ENCODE data around the gene ITGAD.
"Not testable (repeated sequence)": the region's sequence is repeated elsewhere in the genome, so short reads cannot be mapped to it uniquely, and the experiment has no call there.

The ITGAD gene

DNA sequence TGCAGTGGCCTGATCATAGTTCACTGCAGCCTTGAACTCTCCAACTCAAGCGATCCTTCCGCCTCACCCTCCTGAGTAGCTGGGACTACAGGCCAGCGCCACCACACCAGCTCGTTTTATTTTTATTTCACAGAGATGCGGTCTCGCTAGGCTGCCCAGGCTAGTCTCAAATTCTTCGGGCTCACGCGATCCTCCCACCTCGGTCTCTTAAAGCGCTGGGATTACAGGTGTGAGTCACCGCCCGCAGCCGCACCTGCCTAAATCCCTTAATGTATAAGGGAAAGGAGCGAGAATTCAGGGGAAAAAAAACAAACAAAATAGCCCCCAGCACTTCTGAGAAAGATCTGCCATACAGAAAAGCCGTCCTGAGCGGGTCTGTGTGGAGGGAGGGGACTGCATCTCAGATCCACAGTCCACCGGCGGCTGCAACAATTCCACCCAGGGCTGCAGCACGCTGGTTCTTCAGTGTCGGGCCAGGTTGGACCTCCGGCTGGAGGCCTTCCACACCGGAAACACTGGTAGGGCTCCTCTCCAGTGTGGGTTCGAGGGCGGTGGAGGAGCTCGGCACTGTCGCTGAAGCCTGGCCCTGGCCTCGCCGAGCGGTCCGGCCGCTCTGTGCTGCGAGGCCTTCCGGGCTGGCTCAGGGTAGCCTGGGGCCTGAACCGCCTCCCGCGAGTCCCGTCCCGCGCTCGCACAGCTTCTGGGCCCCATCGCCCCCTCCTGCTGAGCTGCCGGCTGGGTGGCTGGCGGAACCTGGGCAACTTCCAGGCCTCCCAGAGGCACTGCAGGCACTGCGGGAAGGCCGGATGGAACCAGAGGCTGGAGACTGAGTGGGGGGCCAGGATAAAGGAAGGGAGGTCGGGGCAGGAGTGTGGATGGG is 42.4 kb downstream of the ITGAD start:
- DNase-seq, result no peak

DNA sequence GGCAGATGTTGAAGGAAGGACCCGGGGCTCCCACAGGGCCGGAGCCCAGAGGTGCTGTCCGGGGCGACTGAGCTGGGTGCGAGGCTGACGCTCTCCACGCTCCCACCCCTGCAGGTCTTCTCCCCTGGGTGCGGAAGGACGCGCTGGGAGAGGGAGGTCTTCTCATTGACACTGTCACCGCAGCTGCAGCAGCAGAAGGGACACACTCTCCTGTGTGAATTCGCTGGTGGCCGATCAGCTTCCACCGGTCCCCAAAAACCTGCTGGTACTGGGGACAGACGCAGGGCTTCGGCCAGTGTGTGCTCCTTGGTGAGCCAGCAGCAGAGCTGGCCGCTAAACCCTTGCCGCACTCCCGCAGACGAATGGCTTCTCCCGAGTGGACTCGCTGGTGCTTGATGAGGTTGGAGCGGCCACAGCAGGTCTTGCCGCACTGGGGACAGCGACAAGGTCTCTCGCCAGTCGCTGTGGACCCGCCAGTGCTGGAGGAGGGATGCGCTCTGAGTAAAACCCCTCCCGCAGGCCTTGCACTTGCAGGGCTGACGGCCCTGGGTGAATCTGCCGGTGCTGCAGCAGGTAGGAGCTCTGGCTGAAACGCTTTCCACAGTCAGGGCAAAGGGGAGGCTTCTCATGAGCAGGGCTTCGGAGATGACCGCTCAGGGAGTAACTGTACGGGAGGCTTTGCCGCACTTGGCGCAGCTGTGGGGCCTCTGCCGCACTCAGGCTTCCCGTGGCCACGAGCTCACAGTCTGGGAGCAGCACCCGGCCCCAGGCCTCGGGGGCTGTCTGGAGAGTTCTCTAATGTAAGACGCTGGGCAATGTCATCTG is 43.3 kb downstream of the ITGAD start:
- no peak for DNase-seq

DNA sequence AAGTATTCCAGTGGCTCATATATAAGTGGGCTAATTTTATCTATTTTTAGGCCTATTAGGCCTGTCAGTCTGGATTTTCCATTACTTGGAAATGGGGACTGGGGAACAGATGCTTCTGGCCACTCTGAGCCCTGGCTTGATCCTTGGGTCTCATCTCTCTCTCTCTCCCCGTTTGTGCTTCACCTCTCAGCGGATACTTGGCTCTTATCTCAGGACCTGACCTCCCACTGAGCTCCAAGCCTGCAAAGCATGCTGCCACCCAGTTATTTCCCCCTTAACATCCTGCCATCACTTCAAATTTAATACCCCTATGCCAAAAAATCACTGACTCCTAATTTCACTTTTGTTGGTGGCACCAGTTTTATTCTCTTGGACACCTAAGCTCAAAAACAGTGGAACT is 45.3 kb downstream of the ITGAD start:
- no peak for DNase-seq

DNA sequence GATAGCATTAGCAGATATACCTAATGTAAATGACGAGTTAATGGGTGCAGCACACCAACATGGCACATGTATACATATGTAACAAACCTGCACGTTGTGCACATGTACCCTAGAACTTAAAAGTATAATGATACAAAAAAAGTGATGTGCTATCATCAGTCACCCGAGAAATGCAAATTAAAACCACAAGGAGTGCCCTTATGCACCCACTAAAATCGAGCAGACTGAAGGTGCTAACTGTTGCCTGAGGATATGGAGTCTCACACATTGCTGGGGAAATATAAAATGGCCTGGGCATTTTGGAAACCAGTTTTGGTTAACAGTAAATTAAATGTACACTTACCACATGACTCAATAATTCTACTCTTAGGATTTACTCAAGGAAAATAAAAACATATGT is 45.9 kb downstream of the ITGAD start:
- DNase-seq, result not testable (repeated sequence)

DNA sequence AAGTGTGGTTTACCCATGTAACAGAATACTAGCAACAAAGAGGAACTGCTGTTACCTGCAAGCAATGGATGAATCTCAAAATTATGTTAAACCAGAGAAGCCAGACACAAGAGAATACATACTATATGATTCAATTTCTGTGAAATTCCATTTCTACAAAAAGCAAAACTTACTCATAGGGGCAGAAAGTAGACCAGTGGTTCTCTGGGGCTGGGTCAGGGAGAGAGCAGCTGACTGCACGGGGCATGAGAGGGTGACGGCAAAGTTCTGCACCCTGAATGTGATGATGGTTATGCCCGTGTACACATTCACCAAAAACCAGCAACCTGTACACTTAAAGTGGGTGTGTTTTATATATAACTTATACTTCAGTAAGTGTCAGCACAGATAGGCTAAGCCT is 46.4 kb downstream of the ITGAD start:
- no peak for DNase-seq

DNA sequence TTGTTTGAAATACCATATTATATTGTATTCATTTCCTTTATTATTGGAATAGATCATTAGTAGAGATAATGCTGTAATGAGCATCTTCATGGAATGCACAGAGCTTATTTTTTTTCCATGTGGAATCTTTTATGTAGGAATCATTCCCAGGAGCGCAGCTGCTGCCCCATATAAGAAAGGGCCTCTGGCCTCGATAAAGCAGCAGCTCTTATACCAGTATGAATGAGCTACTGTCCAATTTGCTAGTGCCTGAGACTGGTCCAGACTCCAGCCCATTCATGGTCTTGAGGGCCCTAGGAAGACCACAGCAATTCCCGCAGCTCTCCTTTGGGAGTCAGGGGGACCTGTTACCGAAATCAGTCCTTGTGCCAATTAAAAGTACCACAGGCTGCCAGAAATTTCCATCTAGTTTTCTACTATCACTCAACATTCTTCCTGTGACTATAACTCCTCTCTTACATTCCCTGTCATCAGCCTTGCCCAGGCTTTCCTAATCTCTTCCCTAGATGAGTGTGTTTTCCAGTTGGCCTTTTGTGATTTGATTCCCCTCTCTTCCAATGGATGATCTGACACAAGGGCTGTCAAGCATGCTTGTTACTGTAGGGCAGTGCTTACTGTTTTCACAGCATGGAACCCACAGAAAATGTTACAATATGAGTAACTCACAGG is 47.5 kb downstream of the ITGAD start:
- no peak for DNase-seq

DNA sequence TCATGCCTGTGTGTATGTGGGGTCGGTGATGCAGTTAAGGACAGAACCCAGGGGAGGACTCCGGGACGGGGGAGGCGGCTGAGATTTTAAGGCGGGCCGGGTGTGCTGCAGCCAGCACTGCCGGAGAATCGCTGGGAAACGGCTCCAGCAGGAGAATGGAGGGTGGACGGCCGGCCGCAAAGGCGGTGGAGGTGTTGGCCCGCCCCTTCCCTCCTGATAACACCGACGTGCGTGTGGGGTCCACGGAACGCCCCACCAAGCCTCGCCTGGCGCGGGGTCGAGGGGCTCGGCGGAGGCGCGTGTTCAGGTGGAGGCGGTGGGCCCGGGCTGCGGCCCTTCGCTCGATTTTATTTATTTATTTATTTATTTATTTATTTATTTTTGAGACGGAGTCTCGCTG is 48.8 kb downstream of the ITGAD start:
- no peak for DNase-seq

DNA sequence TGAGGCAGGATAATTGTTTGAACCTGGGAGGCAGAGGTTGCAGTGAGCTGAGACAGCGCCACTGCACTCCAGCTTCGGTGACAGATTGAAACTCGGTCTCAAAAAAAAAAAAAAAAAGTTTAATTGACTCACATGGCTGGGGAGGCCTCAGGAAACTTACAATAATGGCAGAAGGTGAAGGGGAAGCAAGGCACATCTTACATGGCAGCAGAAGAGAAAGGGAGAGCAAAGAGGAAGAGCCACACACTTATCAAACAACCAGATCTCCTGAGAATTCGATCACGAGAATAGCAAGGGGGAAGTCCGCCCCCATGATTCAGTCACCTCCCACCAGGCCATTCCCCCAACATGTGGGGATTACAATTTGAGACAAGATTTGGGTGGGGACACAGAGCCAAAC is 52.8 kb downstream of the ITGAD start:
- not testable (repeated sequence) for DNase-seq

DNA sequence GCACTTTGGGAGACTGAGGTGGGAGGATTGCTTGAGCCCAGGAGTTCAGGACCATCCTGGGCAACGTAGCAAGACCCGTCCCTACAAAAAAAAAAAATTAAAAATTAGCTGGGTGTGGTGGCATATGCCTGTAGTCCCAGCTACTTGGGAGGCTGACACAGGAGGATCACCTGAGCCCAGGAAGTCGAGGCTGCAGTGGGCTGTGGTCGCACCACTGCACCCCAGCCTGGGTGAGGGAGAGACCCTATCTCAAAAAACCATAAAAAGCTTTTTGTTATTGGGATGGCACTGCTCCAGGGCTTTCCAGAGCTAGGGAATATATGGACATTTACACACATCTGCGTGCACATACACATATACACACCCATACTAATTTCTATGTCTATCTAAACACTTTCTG is 58.1 kb downstream of the ITGAD start:
- no peak for DNase-seq

DNA sequence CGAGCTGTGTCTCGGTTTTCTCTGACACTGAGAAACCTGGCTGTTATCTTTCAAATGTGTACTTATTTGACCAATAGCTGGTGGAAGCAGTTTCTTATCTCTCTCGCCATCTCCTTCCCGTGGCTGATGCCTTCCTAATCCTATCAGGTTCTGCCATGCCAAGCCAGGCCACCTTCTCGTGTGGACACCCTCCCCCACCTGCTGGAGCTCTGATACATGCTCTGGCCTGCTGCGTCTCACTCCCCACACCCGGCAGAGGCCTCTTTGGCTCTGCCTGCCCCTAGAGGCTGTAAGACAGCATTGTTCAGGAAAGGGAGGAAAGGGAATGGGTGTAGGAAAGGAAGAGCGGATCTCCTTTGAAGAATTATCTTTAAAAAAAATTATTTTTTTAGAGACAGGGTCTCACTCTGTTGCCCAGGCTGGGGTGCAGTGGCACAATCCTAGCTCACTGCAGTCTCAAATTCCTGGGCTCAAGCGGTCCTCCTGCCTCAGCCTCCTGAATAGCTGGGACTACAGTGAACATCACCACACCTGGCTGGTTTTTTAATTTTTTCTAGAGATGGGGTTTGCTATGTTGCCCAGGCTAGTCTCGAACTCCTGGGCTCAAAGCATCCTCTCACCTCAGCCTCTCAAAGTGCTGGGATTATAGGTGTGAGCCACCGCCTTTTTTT is 58.7 kb downstream of the ITGAD start:
- DNase-seq, result no peak

DNA sequence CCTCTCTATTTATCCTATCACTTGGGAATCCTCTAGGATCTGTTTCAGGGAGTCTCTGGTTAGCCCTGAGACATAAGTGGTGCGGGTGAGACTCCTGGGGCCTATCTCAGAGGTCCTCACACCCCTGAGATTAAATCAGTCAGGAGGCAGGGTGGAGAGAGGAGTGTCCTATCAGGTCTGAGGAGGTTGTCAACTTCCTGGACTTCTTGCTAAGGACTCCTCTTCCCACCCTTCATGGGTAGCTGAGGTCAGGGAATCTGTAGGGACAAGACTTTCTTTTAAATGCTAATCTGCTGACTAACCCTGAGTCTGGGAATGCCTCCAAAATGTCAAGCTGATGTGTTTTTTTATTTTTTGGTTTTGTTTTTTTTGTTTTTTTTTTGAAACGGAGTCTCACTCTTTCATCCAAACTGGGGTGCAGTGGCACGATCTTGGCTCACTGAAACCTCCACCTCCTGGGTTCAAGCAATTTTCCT is 59.5 kb downstream of the ITGAD start:
- no peak for DNase-seq

DNA sequence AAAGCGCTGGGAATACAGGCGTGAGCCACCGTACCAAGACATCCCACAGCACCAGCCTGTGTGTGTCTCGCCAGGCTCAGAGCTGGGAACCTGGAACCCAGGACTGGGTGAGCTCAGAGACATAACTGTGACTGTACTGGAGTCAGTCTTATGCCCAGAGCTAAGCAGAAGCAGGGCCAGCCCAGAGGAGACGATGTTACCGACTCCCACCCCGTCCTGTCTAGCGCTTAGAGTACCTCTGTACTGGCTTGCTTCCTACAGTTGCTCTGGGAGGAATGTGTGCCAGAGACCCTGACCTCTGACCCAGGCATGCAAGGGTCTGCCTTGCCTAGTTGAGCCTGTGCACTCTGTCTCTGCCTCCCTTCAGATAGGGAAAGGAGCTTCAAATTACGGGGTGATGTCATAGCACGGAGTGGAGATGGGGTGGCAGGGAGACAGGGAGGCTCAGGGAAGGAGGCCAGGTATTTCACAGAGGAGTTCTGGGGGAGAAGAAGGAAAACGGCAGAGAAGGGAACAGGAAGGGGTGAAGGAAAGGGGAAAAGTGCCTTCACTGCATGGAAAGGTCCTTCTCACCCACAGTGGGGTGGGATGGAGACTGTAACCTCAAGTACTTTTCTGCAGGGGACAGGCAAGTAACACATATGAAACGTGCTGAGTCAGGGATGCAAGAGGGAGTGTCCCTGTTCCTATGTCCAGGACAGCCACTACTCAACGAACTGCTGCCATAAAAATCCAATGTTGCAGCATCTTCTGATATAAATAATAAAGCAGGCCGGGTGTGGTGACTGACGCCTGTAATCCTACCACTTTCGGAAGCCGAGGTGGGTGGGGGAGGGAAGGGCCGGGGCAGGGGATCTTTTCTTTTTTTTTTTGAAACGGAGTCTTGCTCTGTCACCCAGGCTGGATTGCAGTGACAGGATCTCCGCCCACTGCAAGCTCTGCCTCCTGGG is 60.4 kb downstream of the ITGAD start:
- peak in 1 of 2 donors; percentile 65 for DNase-seq

DNA sequence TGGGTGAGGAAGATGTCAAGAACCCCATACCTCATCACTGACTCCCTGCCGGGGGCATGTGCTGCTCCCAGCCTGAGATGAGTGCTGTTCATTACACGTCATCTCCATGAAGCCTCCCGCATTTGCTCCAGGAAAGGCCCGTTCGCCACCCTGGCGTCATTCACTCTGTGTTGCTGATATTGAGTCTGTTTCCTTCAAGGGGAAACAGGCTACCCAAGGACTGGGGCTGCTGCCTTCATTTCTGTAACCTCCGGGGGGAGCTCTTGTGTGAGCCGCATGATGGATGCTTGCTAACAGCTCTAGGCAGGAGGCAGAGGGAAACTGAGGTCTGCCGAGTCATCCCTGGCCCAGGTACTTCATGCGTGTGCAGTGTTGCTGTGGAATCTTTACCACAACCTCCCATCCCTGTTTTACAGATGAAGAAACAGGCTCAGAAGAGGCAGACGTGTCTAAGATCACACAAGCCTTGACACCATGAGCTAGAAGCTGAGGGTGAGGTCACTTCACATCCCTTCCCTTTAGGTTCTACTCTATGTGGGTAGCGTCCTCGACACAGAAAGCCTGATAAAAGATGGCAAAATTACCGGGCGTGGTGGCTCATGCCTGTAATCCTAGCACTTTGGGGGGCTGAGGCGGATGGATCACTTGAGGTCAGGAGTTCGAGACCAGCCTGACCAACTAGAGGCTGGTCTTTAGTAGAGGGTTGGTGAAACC is 62.6 kb downstream of the ITGAD start:
- no peak for DNase-seq

DNA sequence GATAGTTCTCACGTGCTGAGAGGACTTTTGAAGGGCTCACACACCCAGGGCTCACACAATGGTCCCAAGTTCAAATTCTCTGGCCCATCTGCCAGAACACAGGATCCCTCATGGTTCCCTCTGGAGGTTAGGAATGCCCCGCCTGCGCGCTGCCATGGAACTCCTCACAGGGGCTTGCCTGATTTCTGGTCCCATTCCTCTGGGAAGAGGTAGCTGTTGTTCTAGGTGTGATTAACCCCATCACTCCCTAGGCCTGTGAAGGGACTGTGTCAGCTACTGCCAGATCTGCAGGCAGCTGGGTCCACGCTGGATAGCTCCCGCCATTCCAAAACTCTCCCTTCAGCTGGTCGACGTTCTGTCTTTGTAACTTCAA is 63.8 kb downstream of the ITGAD start:
- no peak for DNase-seq

DNA sequence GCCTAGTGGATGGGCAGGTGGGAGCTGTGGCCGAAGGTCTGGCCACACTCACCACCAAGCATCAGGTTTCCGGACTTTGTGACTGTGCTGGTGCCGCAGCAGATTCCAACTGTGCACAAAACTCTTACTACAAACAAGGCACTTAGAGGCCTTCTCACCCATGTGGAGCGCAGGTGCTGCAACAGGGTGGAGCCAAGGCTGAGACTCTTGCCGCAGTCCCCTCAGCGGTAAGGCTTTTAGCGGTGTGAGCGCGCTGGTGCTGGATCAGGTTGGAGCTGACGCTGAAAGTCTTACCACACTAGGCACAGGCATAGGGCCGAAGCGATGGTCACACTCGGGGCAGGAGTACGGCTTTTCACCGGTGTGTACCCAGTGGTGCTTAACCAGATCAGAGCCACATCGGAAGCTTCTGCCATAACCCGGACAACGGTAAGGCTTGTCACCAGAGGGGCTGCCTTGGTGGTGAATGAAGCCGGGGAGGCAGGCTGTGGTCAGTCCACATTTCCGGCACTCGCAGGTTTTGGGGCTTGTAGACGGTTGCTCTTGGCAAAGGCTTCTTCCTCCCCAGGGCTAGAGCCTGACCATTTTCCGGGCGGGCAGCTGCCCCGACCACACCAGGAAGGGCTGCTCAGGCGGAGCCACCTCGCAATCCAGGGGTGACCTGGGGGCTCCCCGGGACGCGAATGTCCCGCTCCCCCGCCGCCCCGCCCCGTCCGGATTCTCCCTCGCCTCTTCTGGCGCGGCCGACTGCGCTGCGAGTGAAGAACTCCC is 65.1 kb downstream of the ITGAD start:
- DNase-seq, result peak; percentile 21 to 58

DNA sequence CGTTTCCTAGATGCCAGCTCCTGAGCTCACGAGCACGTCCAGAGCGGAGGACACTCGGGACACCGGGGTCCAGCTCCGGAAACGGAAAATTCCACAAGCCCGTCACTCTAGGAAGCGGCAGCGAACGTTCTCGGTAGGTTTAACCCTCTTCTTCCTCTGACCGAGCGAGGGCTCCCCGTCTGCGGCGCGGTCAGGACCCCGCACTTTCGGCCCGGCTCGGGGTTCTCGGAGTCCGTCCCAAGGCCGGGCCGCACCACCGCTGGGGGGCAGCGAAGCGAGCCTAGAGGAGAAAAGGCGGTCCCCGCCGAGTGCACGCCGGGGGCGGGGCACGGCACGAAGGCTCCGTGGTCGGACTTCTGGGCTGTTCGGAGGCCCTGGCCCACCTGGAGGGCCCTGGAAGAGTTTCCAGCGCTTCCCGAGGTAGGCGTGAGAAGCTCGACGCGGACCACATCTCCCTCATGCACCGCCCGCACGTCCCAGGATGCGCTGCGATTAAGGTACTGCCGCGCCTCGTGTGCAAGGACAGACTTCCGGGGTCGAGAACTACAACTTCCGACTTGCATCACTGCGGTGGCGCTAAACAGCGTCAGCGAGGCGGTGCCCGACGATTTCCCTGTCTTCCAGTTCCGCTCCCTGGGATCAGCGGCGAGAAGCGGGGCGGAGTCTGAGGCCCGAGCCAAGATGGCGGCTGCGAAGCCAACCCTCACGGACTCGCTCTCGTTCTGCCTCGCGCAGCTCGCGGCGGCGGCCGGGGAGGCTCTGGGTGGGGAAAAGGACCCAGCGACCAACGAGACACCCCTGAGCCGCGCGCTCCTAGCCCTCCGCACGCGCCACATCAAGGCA is 65.9 kb downstream of the ITGAD start, which contains the start of gene ARMC5:
TSS of gene ARMC5 (plus strand) at position 658 of the 843 bp plus-strand sequence. CDS start at position 682, 24 bp downstream.
- DNase-seq, result peak; percentile 93 to 100

DNA sequence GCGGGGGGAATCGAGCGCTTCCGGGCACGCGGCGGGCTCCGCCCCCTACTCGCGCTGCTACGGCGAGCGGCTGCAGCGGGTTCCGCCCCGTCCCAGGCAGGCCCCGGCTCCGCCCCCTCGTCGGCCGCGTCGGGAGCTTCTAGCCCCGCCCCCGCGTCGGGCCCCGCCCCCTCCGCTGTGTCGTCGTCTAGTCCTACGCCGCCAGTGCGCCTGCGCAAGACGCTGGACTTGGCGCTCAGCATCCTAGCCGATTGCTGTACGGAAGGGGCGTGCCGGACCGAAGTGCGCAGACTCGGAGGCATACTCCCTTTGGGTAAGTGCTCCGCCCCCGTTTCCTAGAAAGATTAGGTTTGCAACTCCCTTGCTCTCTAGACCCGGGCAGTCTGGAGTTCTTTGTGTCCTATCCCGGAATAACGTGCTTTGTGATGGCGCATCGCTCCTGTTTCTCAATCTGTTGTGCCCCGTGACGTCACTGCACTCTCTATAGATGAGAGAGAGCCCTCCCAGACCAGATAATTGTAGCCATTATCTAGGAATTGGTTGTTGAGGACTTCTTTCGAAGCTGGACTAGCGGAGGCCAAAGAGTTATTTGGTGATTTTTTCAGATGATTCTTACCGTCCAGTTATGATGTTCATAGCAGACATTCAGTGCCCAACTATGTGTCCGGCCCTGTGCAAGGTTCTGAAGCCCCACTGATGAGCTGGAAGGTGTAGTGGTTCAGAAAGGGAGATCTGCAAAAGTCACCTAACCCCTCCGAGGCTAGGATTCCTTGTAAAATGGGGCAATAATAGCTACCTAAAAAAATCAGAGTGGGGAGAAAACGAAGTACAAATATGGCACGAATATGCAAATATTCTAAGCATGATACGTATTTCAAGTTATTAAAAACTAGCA is 66.8 kb downstream of the ITGAD start:
- peak; percentile 97 to 100 for DNase-seq

DNA sequence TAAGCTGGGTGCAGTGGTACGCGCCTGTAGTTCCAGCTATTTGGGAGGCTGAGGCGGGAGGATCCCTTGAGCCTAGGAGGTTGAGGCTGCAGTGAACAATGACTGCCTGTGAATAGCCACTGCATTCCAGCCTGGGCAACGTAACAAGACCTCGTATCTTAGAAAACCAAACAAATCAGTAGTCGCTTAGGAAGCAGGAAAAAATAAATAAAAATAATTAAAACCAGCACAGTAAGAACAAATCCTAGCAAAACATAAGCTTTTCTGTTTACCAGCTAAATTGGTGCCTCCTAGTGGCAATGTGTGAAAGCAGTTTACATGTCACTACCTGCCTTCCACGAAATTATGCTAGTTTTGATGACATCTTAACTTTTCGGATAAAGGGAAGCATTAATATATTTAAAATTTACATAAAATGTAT is 67.5 kb downstream of the ITGAD start:
- peak in 1 of 2 donors; percentile 31 for DNase-seq
